Measurements from ENCODE around the gene SLC1A4. TPM values are rescaled to one million over a fixed set of nuclear protein-coding genes. Genes with fewer than 3 reads are reported as not detected.
"Not testable (repeated sequence)": the region's sequence is repeated elsewhere in the genome, so short reads cannot be mapped to it uniquely, and the experiment has no call there.

The SLC1A4 gene
- total RNA-seq, 1 donor from 2014 or later = 8.5 TPM

DNA sequence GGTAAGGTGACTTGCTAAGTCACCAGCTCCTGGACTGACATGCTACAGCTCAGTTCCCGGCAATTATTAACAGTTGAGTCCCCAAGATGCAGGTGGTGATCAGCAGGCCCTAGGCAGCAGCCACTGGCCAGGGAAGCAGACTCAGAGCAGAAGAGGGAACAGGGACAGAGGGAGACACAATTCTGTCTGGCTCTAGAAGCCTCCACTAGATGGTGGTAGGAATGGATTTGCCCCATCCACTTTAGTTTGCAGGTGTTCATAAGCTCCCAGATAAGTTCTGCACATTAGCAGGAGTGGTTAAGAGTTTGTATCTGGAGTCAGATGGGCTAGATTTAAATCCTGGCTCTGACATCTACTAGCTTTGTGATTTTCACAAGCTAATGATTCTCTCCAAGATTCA is 25.5 kb upstream of the SLC1A4 start:
- DNase-seq (ENCODE audit: low read depth) = no peak

DNA sequence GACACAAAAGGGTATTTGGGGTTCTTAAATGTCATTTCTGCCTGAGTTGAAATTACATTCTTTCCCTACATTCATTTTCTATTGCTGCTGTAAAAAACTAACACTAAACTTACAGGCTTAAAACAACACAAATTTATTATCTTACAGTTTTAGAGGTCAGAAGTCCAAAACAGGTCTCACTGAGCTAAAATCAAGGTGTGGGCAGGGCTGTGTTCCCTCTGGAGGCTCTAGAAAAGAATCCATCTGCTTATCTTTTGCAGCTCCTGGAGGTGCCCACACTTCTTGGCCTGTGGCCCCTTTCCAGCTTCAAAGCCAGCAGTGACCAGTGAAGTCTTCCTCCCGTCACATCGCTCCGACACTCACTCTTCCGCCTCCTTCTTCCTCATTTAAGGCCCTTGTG is 23.2 kb upstream of the SLC1A4 start:
- no peak for DNase-seq (ENCODE audit: low read depth)

DNA sequence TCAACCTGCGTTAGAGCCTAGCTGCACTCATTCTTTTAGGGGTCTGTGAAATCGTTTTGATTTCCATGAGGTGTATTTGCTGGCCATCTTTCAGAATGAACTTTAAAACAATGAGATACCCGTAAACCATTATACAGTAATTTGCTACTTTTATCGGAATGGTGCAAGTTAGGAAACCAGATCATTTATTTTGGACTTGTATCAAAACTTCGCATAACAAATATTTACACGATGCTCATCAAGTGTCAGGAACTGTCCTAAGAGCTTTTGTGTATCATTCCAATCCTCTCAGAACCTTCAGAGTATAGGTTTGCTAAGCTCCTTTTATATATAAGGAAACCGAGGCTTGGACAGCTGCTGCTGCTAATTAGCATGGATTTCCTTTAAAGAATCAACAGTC is 22.4 kb upstream of the SLC1A4 start:
- DNase-seq (ENCODE audit: low read depth) = no peak

DNA sequence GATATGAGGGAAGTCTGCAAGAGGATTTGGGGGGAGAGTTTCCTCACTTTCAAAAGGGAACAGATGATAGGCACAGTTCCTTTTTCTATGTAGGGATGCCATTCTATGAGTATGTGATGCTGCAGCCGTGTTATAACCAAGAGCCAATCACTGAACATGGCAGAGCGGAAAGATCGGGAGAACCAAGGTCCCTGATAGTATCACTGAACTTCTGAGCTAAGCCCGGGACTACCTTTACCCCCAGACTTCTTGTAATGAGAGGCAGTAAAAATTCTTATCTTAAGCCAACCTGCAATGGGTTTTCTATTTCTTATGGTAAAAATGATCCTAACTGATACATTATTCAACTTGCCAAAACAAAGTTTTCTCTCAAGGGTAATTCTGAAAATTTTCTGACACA is 21.6 kb upstream of the SLC1A4 start:
- DNase-seq (ENCODE audit: low read depth) = no peak

DNA sequence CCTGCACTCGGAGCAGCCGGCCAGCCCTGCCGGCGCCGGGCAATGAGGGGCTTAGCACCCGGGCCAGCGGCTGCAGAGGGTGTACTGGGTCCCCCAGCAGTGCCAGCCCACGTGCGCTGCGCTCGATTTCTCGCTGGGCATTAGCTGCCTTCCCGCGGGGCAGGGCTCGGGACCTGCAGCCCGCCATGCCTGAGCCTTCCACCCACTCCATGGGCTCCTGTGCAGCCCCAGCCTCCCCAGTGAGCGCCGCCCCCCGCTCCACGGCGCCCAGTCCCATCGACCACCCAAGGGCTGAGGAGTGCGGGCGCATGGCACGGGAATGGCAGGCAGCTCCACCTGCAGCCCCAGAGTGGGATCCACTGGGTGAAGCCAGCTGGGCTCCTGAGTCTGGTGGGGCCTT is 20.1 kb upstream of the SLC1A4 start:
- DNase-seq (ENCODE audit: low read depth) = not testable (repeated sequence)

DNA sequence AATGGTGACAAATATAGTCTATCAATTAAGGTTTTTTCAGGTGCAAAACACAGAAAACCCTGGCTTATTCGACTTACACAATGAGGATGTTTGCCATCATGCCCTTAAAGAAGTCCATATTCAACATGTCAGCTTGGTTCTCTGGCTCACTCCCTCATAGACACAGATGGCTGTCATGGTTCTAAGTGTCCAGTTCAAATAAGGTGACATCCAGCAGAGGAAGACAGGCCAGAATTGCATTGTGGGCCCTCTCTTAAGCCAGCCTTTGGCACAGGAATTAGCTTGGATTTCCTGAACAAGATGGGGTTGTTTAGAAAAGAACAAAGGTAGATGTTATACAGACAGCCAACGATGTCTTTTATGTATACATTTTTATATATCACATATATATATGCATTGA is 18.7 kb upstream of the SLC1A4 start:
- no peak for DNase-seq (ENCODE audit: low read depth)

DNA sequence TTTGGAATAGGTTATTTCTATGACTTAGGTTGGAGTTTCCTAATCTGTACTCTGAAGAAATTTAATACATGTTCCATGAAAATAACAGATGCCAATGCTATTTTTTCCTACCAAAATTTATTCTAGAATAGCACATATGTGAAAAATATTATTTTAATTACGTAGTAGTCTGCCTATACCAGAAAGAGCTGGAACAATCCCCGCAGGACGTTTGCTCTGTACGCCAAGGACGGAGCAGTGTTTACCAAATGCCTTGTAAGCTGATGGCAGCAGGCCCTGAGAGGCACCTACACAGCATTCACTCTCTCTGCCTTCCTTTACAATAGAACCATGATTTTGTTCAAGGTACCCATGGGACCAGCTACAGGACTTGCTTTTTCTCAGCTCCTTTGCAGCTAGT is 16.8 kb upstream of the SLC1A4 start:
- DNase-seq (ENCODE audit: low read depth) = no peak

DNA sequence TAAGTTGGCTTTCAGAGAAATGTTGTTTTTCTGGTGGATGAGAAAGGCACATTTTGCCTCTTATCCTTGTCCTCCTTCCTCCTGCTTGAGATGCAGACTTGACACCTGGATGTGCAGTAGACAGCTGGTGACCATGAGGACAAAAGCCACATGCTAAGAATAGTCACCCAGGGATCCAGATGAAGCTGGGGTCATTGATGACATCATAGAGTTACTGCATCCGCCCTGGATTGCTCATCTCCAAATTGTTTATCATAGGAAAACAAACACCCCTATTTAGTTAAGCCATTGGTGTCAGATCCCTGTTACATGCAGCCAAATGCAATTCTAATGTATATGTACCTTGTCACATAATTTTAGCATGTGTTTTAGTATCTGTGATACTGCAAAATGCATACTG is 16.3 kb upstream of the SLC1A4 start:
- no peak for DNase-seq (ENCODE audit: low read depth)

DNA sequence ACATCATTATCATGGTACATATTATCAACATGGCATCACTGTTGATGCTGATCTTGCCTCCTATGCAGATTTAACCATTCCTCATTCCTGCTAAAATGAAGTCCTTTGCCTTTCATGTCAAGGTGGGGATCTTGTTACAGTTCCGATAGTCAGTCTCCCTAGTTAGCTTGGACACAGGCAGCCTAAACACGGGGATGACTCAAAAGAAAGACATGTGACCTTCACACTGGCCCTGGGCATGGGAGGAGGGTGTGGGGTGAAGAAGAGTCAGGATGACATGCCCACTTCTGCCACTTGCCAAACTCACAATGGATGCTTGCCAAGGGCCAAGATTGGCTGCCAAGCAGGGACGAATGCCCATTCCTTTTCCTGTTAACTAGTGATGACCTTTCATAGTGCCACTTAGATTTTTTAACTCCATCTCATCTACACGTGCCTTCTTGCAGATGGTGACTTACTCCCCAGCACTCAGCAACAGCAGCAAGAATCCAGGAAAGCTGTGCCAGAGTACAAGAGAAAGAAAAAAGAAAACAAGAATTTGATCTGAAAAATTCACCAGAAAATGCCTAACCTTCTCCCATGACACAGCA is 13.9 kb upstream of the SLC1A4 start:
- DNase-seq (ENCODE audit: low read depth) = peak; percentile 86

DNA sequence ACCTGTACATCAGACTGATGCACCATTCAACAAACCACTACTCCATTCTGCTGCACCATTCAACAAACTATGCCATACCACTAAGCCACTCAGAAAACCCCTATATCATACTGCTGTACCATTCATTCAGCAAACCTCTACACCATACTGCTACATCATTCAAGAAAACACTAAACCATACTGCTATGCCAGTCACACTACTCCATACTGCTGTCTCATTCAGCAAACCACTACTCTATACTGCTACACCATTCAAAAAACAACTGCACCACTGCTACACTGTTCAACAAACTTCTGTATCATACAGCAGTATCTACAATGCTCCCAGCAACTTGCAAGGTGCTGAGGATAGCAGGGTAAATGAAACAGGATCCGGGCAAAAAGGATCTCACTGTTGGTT is 12.9 kb upstream of the SLC1A4 start:
- no peak for DNase-seq (ENCODE audit: low read depth)

DNA sequence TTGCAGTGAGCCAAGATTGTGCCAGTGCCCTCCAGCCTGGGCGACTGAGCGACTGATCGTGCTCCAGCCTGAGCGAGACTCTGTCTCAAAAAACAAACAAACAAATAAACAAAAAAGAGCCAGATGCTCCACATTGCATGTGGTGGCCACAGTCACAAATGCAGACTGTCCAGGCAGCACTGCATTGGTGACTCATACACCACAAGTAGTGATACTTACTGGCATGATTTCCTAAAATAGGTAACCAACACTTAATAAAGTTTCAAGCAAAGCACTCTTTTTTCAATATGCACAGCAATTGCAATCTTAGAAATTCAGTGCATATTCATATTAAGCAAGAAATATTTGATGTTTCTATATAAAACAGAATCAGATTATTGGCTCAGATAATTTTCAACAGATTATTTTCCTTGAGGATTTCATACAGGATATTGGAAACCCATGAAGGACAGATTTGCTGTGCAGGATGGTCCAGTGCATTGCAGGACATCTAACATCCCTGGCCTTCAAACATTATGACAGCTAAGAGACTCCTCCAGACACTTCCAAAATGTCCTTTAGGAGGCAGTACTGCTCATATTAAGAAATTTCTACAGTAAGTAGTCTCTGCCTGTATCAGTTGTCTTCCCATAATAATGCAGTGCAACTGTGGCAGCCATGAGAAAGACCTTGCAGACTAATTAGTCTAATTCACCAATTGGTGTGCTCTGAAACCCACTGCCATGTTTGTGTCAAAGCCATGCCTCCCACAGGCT is 10.5 kb upstream of the SLC1A4 start:
- DNase-seq (ENCODE audit: low read depth) = peak; percentile 70

DNA sequence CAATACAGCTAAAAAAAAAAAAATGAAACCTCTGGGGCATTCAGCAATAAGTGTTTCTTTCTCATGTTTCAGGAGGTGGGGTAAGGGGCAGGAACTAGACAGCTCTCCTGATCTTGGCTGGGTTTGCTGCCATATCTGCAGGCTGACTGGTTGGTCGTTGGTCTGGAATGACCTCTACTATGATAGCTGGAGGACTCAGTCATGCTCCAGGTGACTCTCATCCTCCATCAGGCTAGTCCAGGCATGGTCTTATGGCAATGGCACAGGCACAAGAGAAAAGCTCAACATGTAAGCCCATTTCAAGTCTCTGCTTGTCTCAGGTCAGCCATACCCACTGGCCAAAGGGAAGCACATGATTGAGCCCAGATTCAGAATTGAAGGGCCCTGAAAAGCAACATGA is 9.5 kb upstream of the SLC1A4 start:
- DNase-seq (ENCODE audit: low read depth) = no peak

DNA sequence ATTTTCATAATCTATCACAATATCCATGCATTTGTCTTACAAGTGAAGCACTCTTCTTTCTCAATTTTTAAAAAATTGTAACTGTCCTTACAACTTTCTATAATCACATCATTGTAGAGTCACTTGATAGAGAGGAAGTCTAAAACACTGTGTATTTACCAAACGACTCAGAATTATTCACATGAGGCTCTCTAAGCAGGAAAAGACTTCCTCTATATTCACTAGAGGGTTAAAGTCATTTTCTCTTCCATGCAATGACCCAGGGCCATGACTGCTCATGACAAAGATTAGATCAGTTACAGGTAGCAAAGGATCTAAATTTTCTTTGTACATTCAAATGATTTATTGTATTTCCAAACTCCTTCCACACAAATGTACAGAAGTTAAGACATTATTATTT is 9.0 kb upstream of the SLC1A4 start:
- DNase-seq (ENCODE audit: low read depth) = no peak

DNA sequence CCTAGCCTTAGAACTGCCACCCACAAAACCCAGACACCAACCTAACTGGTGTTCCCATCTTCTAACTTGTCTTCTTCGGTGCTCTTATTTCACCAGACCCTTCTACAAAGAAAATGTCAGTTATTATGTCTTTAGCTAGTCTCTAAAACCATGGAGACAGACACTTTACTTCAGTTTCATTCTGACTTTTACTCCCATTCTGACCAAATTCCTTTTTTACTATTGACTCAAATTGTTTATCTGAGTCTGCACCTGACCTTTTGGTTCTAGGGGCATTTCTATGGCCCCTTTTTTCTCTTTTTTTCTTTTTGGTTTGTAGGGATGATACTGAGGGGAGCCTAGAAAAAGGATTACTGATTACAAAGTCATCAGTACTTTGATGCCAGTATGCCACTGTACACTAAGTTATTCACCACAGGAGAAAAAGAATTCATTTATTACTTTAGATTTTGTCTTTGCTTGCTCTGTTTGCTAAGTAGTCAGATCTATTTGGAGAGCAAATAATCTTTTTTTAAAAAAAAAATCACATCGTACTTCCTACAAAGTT is 6.8 kb upstream of the SLC1A4 start:
- no peak for DNase-seq (ENCODE audit: low read depth)

DNA sequence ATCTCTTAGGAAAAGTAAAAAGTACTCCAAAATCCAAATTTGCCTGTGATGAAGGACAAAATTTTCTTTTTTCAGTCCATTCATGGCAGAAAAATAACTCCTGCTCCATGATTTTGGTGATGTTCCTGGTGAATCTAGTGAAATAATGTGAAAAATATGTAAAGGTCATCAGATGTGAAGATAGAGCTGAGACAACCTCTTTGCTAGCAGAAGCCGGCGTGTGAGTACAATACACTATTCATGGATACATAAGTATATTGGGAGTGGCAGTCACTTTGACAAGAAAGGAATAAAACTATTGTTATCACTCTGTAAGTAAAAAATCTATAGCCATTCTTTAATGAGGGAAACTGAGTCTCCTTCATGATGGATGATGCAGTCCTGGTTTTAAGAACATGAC is 6.3 kb upstream of the SLC1A4 start:
- no peak for DNase-seq (ENCODE audit: low read depth)

DNA sequence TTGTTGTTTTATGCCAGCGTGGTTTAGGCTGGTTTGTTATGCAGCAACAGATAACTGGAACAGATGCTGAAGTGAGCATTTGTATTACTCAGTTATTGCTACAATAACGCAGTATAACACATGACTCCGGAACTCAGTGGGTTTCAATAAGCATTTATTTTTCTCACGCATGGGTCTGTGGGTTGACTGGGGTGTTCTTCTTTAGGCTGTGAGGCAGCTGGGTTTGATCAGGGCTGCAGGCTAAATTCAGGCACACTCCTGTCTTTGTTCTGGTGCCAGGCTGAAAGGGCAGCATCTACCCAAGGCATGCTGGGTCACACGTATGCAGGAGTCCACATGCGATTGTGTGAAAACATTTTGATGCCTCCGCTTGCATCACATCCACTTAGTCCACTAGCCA is 3.8 kb upstream of the SLC1A4 start:
- DNase-seq (ENCODE audit: low read depth) = no peak

DNA sequence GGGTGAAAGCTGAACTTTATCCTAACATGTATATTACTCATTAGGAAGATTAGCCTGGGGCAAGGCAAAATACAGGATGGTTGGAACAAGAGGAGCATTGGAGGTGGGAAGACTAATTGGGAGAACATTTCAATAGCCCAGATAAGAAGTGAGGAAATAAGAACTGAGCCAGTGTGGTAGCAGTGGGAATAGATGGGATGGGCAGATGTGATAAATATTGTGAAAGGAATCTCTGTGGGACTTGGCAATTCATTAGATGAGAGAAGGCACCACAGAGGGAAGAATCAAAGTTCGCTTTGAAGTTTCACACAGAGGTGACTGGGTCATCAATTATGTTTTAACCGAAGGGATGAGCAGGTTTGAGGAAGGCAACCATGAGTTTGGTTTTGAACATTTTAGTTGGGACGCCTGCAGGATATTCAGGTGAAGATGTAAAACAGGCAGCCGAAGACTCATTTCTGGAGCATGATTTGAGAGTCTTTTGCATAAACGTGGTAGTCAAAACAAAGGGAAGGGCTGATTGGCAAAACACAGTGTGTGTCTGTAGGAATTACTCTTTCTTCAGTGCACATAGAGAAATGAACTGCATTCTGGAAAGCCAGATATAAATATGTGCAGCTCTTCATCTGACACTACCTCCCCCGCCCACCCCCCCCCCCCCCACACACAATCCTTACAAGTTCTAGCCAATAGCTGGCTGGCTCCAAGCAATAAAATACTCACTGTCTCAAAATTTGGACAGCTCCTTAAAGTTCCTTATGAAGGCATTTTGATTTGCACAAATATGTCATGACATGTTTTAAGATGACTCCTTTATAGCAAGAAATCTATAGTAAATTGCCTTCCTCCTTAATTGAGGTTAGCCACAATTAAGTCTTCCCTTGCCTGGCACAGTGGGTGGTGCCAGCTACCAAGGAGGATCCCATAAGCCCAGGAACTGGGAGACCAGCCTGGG is 1.9 kb upstream of the SLC1A4 start:
- no peak for DNase-seq (ENCODE audit: low read depth)

DNA sequence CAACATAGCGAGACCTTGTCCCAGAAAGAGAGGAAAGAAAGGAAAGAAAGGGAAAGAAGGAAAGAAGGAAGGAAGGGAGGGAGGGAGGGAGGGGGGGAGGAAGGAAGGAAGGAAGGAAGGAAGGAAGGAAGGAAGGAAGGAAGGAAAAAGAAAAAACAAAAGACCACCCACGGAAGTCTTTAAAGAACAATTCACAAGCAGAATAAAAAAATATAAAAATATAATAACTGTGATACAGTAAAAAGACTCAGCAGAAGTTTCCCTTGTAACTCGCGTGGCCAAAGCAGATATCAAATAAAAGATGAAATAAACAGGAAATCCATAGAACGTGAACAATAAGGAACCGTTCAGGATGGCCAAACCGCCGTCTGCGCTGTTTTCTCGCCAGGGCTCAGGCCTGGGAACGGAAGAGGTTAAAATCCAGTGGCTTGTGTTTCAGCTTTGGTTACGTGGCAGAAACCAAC is 1.2 kb upstream of the SLC1A4 start:
- DNase-seq (ENCODE audit: low read depth) = no peak

DNA sequence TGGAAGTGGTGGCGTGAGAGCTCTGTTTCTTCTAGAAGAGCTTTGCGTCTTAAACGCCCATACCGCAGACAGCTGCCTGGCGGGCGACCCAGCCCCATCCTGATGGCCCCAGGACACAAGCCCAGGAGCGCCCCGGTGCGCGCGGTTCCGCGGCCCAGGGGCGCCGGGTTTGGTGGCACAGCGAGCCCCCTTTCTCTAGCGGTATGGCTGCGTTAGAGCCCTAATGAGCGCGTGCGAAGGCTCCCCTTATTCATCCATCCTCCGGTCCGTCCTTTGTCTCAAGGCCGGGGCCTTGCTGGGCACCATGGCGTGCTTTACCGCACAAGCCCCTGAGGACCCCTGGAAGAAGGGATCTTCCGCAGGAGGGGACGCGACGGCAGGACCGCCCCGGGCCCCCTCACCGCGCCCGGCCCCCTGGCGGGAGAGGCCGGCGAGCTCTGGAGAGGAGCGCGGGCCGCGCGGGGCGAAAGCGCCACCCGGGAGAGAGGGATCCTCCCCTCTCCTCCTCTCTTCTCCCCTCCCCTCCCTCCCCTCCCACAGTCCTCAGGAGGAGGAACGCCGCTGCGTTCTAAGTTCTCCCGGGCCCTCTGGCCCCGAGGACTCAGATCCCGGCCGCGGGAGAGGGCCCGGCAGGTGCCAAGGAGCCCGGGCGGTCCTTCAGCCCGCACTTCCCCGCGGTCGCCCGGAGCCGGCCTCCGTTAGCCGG is 626 bp upstream of the SLC1A4 start:
- DNase-seq (ENCODE audit: low read depth) = peak; percentile 80

DNA sequence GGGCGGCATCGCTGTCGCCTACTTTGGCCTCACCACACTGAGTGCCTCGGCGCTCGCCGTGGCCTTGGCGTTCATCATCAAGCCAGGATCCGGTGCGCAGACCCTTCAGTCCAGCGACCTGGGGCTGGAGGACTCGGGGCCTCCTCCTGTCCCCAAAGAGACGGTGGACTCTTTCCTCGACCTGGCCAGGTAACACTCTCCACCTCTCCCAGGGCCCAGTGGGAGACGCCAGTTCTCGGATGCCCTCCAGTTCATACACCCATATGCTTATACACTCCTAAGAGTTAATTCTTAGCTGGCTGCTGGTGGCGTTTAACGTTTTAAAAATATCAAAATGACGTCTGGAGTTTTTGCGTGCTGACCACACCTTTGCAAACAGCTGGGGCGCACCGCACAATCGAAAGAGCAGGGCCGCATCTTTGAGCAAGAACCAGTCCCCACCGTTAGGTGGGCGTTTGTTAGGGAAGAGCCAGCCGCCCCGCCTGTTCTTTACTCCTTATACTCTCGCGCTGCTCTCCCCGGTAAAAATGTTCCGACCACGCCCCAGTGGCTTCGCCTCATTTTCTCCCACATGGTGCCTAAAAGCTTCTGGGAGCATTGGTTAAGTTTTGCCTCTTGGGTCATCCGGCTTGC is 899 bp downstream of the SLC1A4 start:
- DNase-seq (ENCODE audit: low read depth) = no peak

DNA sequence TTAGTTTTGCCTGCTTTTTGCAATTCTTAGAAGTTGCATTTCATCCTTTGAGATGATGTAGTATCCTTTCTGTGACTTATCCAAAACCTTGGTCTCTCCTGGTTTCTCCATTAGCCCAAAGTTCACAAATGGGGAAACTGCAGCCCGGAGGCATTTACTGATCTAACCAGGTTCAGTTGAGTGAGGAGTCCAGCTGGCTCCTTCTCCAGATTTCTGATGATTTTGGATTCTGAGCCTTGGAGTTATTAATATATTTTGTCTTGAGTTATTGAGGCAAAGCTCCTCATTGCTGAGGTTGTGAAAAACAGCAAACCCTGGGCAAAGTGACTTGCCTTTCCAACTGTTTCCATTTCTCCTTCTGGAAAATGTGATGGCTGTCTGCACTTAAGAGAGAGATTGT is 1.7 kb downstream of the SLC1A4 start:
- DNase-seq (ENCODE audit: low read depth) = no peak
